Mesenchymal stem cell (in vitro differentiated cells and primary cell): ENCODE results near the gene NUCKS1.

Source experiments
- DNase-seq: peaks from one replicate; pipeline ENCODE4 v3.0.0-alpha.2; 2013
- H2AFZ ChIP-seq: one replicate; pipeline ENCODE4 v1.6.1; 2013; ENCODE audit warnings: low read depth, mild to moderate bottlenecking, control low read depth, inconsistent platforms, low read length, moderate library complexity
- H2AK5ac ChIP-seq: 2 replicates; pipeline ENCODE4 v1.6.1; 2013; ENCODE audit warnings: low read length, moderate library complexity, mild to moderate bottlenecking, inconsistent platforms; ENCODE audit not compliant: severe bottlenecking
- H2BK120ac ChIP-seq: one replicate; pipeline ENCODE4 v1.6.1; 2013; ENCODE audit warnings: low read depth, mild to moderate bottlenecking, inconsistent platforms, low read length, moderate library complexity
- H2BK12ac ChIP-seq, 2 experiments: one replicate each; pipeline ENCODE4 v1.6.1; 2013; ENCODE audit warnings: inconsistent platforms in 2 of 2, low read length in 2 of 2, mild to moderate bottlenecking in 2 of 2, moderate library complexity in 2 of 2, control low read depth in 1 of 2
- H2BK15ac ChIP-seq: one replicate; pipeline ENCODE4 v1.6.1; 2013; ENCODE audit warnings: mild to moderate bottlenecking, low read depth, inconsistent platforms; ENCODE audit not compliant: poor library complexity, severe bottlenecking
- H2BK5ac ChIP-seq: 2 replicates; pipeline ENCODE4 v1.6.1; 2013; ENCODE audit warnings: low read depth, mild to moderate bottlenecking, low read length, control low read depth, inconsistent platforms; ENCODE audit not compliant: poor library complexity, severe bottlenecking
- H3K14ac ChIP-seq, 2 experiments: one replicate each; pipeline ENCODE4 v1.6.1; 2013; ENCODE audit warnings: inconsistent platforms in 2 of 2, low read length in 2 of 2, control low read depth in 1 of 2, mild to moderate bottlenecking in 1 of 2, moderate library complexity in 1 of 2
- H3K18ac ChIP-seq, 2 experiments: one replicate each; pipeline ENCODE4 v1.6.1; 2013; ENCODE audit warnings: inconsistent platforms in 2 of 2, low read length in 2 of 2, control low read depth in 1 of 2, low read depth in 1 of 2, mild to moderate bottlenecking in 1 of 2
- H3K23ac ChIP-seq, 2 experiments: one replicate each; pipeline ENCODE4 v1.6.1; 2013; ENCODE audit warnings: inconsistent platforms in 2 of 2, low read length in 2 of 2, mild to moderate bottlenecking in 2 of 2, moderate library complexity in 2 of 2, control low read depth in 1 of 2
- H3K27ac ChIP-seq: 2 replicates; pipeline ENCODE4 v1.5.1; 2013; ENCODE audit warnings: mild to moderate bottlenecking, moderate library complexity, low read length, control low read depth, inconsistent platforms; ENCODE audit not compliant: poor library complexity, severe bottlenecking
- H3K27me3 ChIP-seq, 2 experiments: 2 replicates each; pipeline versions ENCODE4 v1.6.1 to v1.7.0; 2013; ENCODE audit warnings: low read length in 2 of 2, mild to moderate bottlenecking in 2 of 2, moderate library complexity in 2 of 2, control low read depth in 1 of 2, inconsistent platforms in 1 of 2; ENCODE audit not compliant: control insufficient read depth in 1 of 2, insufficient read depth in 1 of 2
- H3K36me3 ChIP-seq, 2 experiments: 2 replicates each; pipeline versions ENCODE4 v1.6.1 to v1.7.0; 2013; ENCODE audit warnings: low read length in 2 of 2, control low read depth in 1 of 2, inconsistent platforms in 1 of 2, low read depth in 1 of 2, mild to moderate bottlenecking in 1 of 2; ENCODE audit not compliant: insufficient read depth in 2 of 2, control insufficient read depth in 1 of 2
- H3K4ac ChIP-seq, 2 experiments: one replicate each; pipeline ENCODE4 v1.6.1; 2013; ENCODE audit warnings: inconsistent platforms in 2 of 2, low read length in 2 of 2, mild to moderate bottlenecking in 2 of 2, moderate library complexity in 2 of 2, control low read depth in 1 of 2, low read depth in 1 of 2
- H3K4me1 ChIP-seq: 2 replicates; pipeline ENCODE4 v1.6.1; 2013; ENCODE audit warnings: low read depth, low read length, control low read depth; ENCODE audit not compliant: control insufficient read depth, insufficient read depth
- H3K4me2 ChIP-seq: 2 replicates; pipeline ENCODE4 v1.6.1; 2013; ENCODE audit warnings: low read length, mild to moderate bottlenecking, inconsistent platforms; ENCODE audit not compliant: poor library complexity, severe bottlenecking
- H3K4me3 ChIP-seq, 2 experiments: 2 replicates each; pipeline versions ENCODE4 v1.5.1 to v1.7.0; 2013; ENCODE audit warnings: low read length in 2 of 2, mild to moderate bottlenecking in 2 of 2, control low read depth in 1 of 2, low read depth in 1 of 2; ENCODE audit not compliant: insufficient read depth in 1 of 2
- H3K79me1 ChIP-seq: replicated peaks from 2 replicates; pipeline ENCODE4 v1.6.1; 2013; ENCODE audit warnings: mild to moderate bottlenecking, control low read depth, low read length, inconsistent platforms; ENCODE audit not compliant: poor library complexity, severe bottlenecking
- H3K9ac ChIP-seq: 2 replicates; pipeline ENCODE4 v1.7.0; 2013; ENCODE audit warnings: mild to moderate bottlenecking, low read length, moderate library complexity
- H3K9me3 ChIP-seq: 2 replicates; pipeline ENCODE4 v1.7.0; 2013; ENCODE audit warnings: mild to moderate bottlenecking, low read length; ENCODE audit not compliant: control insufficient read depth
- H4K8ac ChIP-seq: one replicate; pipeline ENCODE4 v1.6.1; 2013; ENCODE audit warnings: inconsistent platforms, mild to moderate bottlenecking, low read length, moderate library complexity
- H4K91ac ChIP-seq: one replicate; pipeline ENCODE4 v1.6.1; 2013; ENCODE audit warnings: mild to moderate bottlenecking, low read length, inconsistent platforms
- WGBS: methylation state at CpG from one replicate; pipeline ENCODE4 v1.1.7; 2013; ENCODE audit warnings: mixed read lengths; 5-methylcytosine and 5-hydroxymethylcytosine counted together

NUCKS1 gene

GRCh38 chr1:205672970-205673369 is 77.0 kb downstream of the NUCKS1 start:
- no peak overlapping the region for H3K9ac ChIP-seq
- DNase-seq = no peak
- no peak overlapping the region for H2BK5ac ChIP-seq
- H2BK15ac ChIP-seq = no peak overlapping the region
- H3K4me3 ChIP-seq = no peak overlapping the region
- H3K4me1 ChIP-seq = peaks cover 38% of the 10 kb centered on the region
- no peak overlapping the region for H4K8ac ChIP-seq
- H4K91ac ChIP-seq = no peak overlapping the region
- WGBS = 96% methylated on average over 3 of the region's 4 CpGs
- no peak overlapping the region for H3K4me2 ChIP-seq
- H3K27ac ChIP-seq = no peak overlapping the region
- no peak overlapping the region for H3K14ac ChIP-seq
- H3K18ac ChIP-seq = peak overlapping the region in 1 of 2 experiments; percentile 44
- H3K27me3 ChIP-seq = peaks cover 0 to 31% of the 10 kb centered on the region in 2 experiments
- H2BK120ac ChIP-seq = no peak overlapping the region
- H3K9me3 ChIP-seq = no peaks in the 10 kb centered on the region
- H2AFZ ChIP-seq = no peak overlapping the region
- H3K36me3 ChIP-seq = no peaks in the 10 kb centered on the region
- peak overlapping the region; percentile 13 for H2AK5ac ChIP-seq
- peaks cover 52% of the 10 kb centered on the region for H3K79me1 ChIP-seq
- H3K4ac ChIP-seq = no peak overlapping the region
- no peak overlapping the region for H2BK12ac ChIP-seq
- peak overlapping the region in 1 of 2 experiments; percentile 56 for H3K23ac ChIP-seq

GRCh38 chr1:205672395-205672889 is 77.5 kb downstream of the NUCKS1 start:
- Histone ChIP-seq H3K4me3 (no peak overlapping the region), H3K9ac (no peak overlapping the region), H2BK5ac (no peak overlapping the region), H3K36me3 (no peaks in the 10 kb centered on the region), H2BK120ac (no peak overlapping the region), H3K79me1 (peaks cover 56% of the 10 kb centered on the region), H3K27ac (no peak overlapping the region), H4K8ac (no peak overlapping the region), H2BK15ac (no peak overlapping the region), H4K91ac (peak overlapping the region; percentile 44), H3K4me1 (peaks cover 38% of the 10 kb centered on the region), H2BK12ac (no peak overlapping the region), H2AK5ac (no peak overlapping the region), H3K23ac (peak overlapping the region in 1 of 2 experiments; percentile 57), H3K14ac (peak overlapping the region in 1 of 2 experiments; percentile 35), H3K27me3 (peaks cover 0 to 33% of the 10 kb centered on the region in 2 experiments), H3K4ac (no peak overlapping the region), H2AFZ (no peak overlapping the region), H3K4me2 (no peak overlapping the region), H3K18ac (peak overlapping the region in 1 of 2 experiments; percentile 37), H3K9me3 (no peaks in the 10 kb centered on the region)
- 70% methylated on average over 11 of the region's 11 CpGs for WGBS
- DNase-seq = no peak

- H3K27me3 ChIP-seq = peaks cover 0 to 33% of the 10 kb centered on the region in 2 experiments
- no peak overlapping the region for H3K9ac ChIP-seq
- no peak overlapping the region for H2BK120ac ChIP-seq
- no peak overlapping the region for H3K27ac ChIP-seq
- H2BK15ac ChIP-seq = no peak overlapping the region
- no peak overlapping the region for H3K4me2 ChIP-seq
- H4K8ac ChIP-seq = peak overlapping the region; percentile 19
- no peak overlapping the region for H4K91ac ChIP-seq
- H3K23ac ChIP-seq = no peak overlapping the region
- 47% methylated on average over 10 of the region's 13 CpGs for WGBS
- H3K9me3 ChIP-seq = no peaks in the 10 kb centered on the region
- peaks cover 52% of the 10 kb centered on the region for H3K79me1 ChIP-seq
- no peak overlapping the region for H3K4ac ChIP-seq
- no peak overlapping the region for H2BK12ac ChIP-seq
- H2AFZ ChIP-seq = no peak overlapping the region
- DNase-seq = no peak
- H3K4me3 ChIP-seq = no peak overlapping the region
- H3K4me1 ChIP-seq = peaks cover 38% of the 10 kb centered on the region
- H3K18ac ChIP-seq = peak overlapping the region in 1 of 2 experiments; percentile 16
- no peak overlapping the region for H2BK5ac ChIP-seq
- peak overlapping the region; percentile 57 for H2AK5ac ChIP-seq
- peak overlapping the region in 1 of 2 experiments; percentile 14 for H3K14ac ChIP-seq
- no peaks in the 10 kb centered on the region for H3K36me3 ChIP-seq
These were observed 79.2 kb downstream of the NUCKS1 start for GRCh38 chr1:205670611-205671430.

- H3K9me3 ChIP-seq = no peaks in the 10 kb centered on the region
- H2BK15ac ChIP-seq = no peak overlapping the region
- no peak overlapping the region for H3K27ac ChIP-seq
- no peak overlapping the region for H3K4me2 ChIP-seq
- no peak overlapping the region for H2BK5ac ChIP-seq
- H3K14ac ChIP-seq = no peak overlapping the region
- H3K4me3 ChIP-seq = no peak overlapping the region
- WGBS = 73% methylated on average over 5 of the region's 5 CpGs
- peak overlapping the region in 1 of 2 experiments; percentile 42 for H3K18ac ChIP-seq
- H2BK120ac ChIP-seq = no peak overlapping the region
- no peak overlapping the region for H3K9ac ChIP-seq
- no peak overlapping the region for H2AFZ ChIP-seq
- H2AK5ac ChIP-seq = peak overlapping the region; percentile 57
- no peaks in the 10 kb centered on the region for H3K36me3 ChIP-seq
- H4K8ac ChIP-seq = no peak overlapping the region
- peaks cover 0 to 37% of the 10 kb centered on the region in 2 experiments for H3K27me3 ChIP-seq
- peak overlapping the region in 1 of 2 experiments; percentile 40 for H3K4ac ChIP-seq
- H4K91ac ChIP-seq = peak overlapping the region; percentile 43
- H3K79me1 ChIP-seq = peaks cover 49% of the 10 kb centered on the region
- no peak overlapping the region for H2BK12ac ChIP-seq
- no peak overlapping the region for H3K23ac ChIP-seq
- no peak for DNase-seq
- peaks cover 45% of the 10 kb centered on the region for H3K4me1 ChIP-seq
These were observed 79.9 kb downstream of the NUCKS1 start for GRCh38 chr1:205670150-205670446.
